Suppressor macrophage treated with lipopolysaccharide for 4 hours (primary cell): ENCODE data around the gene NSMCE1.
"Not testable (repeated sequence)": the region's sequence is repeated elsewhere in the genome, so short reads cannot be mapped to it uniquely, and the experiment has no call there.

ENCODE experiments used
- DNase-seq: peaks from one replicate; pipeline ENCODE4 v3.0.0-alpha.2; 2020

Gene NSMCE1

DNA sequence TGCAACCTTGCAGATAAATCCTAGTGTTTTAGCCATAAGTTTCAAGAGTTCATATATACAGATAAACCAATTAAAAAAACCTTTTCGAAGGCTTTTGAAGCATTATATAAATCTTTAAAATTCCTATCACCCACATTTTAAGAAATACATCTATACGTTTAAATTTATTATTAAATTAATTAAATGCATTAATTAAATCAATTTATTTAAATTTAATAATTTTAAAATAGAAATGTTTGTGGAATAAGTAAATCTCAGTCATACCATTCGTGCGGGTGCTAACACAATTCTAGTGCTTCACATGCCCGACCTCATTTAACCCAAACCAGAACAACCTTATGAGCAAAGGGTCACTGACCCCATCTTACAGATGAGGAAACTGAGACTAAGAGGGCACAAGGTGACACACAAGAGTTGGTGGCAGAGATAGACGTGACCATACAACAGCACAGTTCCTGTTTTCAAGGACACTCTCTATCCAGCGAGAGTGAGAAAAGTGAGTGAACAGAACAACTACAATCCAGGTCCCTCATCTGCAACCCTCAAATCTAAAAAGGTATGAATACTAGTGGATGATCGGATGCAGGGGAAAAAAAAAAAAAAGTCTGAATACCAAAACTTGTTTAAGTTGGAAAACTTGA lies 1.4 kb downstream of the NSMCE1 start:
- DNase-seq: peak; percentile 48

DNA sequence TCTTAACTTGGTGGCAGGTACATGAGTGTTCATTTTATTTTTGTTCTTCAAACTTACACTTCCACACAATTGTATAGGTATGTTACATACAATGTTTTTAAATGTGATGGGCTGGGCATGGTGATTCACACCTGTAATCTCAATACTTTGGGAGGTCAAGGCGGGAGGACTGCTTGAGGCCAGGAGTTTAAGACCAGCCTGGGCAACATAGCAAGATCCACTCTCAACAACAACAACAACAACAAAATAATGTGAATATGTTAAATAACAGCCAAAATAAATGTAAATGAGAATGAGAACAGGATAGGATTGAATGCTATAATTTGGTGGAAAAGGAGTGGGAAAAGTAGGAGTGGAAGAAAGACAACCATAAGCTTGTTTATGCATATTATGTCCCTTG lies 2.6 kb downstream of the NSMCE1 start:
- no peak for DNase-seq

DNA sequence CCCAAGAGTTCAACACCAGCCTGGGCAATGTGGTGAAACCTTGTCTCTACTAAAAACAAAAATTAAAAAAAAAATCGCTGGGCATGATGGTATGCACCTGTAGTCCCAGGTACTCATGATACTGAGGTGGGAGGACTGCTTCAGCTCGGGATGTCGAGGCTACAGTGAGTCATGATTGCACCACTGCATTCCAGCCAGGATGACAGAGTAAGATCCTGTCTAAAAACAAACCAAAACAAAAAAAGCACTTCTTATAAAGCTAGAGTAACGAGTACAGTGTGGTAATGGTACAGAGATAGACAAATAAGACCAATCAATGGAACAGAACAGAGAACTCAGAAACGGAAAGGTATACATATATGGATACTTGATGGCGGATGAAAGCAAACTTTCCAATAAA lies 4.4 kb downstream of the NSMCE1 start:
- DNase-seq: peak; percentile 44

DNA sequence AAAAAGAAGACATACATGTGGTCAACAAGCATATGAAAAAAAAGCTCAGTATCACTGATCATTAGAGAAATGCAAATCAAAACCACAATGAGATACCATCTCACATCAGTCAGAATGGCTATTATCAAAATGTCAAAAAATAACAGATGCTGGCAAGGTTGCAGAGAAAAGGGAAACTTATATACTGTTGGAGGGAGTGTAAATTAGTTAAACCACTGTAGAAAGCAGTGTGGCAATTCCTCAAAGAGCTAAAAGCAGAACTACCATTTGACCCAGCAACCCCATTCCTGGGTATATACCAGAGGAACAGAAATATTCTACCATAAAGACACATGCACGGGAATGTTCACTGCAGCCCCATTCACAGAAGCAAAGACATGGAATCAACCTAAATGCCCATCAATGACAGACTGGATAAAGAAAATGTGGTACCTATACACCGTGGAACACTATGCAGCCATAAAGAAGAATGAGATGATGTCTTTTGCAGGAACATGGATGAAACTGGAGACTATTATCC lies 5.6 kb downstream of the NSMCE1 start:
- DNase-seq: peak; percentile 52

DNA sequence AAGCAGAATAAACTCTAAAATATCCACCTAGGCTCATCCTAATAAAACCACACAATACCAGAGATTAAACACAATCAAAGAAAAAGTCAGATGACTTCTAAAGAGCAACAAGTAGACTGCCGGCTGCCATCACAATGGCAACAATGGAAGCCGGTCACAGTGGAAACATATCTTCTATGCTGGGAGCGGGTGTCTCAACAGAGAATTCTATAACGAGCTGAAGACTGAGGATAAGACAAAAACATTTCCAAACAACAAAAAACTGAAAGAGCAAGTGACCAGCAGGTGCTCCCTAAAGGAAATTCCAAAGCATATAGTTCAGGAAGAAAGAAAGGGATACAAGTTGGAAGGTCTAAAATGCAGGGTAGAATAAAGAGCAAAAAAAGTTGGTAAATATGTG lies 8.9 kb downstream of the NSMCE1 start:
- no peak for DNase-seq

DNA sequence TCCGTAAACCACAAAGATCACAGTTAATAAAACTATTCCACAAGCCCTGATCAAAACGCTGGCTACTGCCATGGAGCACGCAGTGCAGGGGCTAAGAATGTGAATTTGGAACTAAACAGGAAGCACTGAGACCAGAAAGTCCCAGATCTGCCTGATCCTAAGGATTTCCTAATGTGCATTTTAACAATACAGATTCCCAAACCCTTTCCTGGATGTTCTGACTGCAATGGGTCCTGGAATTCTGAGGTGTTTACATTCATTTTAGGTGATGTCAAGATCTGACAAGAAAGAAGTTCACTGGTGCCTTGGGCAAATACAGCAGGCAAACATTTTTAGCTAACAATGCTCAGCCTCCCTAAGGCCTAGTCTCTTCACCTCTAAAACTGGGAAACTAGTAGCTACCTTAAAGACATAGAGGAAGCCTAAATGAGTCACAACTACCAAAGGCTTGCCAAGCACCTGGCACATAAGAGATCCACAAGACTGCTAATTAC lies 10.3 kb downstream of the NSMCE1 start:
- DNase-seq: no peak

DNA sequence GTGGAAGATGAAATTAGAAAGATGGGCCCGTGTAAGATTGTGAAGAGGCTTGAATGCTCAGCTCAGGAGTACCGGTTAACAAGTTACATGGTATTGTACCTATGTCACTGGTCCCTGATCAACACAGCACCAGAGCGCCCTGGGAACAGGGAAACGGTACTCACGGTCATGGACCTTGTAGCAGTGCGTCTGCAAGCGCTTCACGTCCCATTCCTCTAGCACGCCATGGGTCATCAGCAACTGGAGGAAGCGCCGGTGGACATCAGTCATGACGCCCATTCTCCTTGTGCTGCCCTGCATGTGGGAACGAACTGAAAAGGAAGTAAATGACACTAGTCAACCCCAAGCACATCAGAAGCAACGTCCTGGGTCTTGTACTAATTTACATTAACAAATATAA lies 11.3 kb downstream of the NSMCE1 start:
- no peak for DNase-seq

DNA sequence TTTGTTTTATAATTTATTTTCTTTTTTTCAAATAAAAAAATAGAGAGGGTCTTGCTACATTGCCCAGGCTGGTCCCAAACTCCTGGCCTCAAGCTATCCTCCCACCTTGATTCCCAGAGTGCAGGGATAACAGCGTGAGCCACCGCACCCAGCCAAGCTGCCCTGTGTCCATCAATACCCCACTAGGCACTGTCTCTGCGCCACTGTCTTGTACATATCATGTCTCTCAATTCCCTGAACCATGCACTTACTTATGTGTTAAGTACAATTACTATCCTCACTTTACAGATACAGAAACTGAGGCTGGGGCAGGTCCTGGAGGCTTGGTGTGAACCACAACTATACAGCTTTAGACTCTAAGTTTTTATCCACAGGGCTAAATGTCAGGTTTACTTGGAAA lies 11.7 kb downstream of the NSMCE1 start:
- no peak for DNase-seq

DNA sequence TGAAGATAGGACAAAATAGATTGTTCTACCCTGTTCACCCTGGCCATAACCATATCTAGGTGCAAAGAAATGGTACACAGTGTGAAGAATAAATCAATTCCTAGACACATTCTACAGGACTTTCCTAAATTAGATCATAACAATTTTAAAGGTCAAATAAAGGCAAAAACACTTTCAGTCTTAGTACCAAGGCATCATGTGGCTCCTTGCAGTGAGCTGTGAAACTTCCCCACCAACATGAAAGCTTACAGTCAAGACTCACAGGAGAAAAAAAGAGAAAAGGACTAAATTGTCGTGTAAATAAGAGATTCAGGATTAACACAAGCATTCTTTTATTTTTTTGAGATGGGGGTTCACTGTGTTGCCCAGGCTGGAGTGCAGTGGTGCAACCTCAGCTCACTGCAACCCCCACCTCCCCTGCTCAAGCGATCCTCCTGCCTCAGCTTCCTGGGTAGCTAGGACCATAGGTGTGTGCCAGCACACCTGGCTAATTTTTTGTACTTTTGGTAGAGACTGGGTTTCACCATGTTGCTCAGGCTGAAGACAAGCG lies 14.2 kb downstream of the NSMCE1 start:
- peak; percentile 88 for DNase-seq

DNA sequence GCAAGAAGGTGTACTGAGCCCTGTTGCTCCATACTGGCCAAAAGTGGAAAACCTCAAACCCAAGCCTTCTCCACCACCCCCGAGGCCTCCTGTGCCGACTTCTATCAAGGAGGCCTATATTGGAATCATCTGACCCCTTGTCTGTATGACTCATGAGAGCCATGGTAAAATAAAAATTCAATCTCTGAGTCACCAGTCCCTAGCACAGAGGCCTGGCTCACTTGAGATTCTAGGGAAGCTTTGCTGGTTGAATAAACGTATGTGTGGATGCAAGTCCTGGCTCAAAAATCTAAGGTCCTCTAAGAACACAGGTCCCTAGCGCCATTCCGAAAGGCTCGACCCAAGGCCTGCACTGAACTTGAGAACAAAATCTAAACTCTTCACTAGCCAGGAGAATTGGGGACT lies 15.0 kb downstream of the NSMCE1 start:
- peak; percentile 87 for DNase-seq

DNA sequence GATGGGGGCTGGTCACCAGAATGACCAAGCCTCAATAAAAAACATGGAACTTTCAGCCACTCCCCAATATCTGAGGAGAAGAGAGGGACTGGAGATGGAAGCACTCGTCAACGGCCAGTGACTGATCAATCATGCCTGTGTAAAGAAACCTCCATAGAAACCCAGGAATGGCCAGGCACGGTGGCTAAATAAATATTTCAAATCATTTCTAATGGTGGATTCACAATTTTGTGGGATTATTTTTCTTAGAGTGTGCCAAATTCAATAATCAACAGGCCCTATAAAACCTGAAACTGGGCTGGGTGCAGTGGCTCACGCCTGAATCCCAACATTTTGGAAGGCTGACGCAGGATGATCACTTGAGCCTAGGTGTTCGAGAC lies 16.4 kb downstream of the NSMCE1 start:
- no peak for DNase-seq

DNA sequence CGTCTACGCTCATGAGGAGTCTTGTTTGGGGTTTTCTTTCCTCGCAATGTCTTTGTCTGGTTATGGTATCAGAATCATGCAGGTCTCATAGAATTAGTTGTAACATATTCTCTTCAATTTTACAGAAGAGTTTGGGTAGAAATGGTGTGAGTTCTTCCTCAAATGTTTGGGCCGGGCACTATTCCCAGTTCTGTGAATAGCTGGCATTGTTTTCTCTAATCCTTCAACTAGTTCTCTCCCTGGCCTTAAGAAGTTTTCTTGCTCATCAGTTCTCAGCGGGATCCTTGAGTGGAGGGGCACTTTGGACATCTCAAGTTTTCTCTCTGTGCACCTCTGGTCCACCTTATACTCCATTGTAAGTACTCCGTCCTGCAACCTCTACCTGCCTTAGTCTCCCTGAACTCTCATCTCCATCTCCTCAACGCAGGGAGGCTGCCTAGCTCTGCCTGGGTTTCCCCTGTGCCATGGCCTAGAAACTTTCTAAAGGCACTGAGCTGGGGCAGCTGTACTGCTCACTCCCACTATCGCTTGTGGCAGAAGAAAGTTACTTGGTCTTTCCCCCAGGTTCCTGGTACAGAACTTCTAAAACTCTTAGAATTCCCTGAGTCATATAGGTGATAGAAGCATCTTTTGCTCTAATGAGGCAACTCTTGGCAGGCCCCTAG lies 16.9 kb downstream of the NSMCE1 start:
- no peak for DNase-seq

DNA sequence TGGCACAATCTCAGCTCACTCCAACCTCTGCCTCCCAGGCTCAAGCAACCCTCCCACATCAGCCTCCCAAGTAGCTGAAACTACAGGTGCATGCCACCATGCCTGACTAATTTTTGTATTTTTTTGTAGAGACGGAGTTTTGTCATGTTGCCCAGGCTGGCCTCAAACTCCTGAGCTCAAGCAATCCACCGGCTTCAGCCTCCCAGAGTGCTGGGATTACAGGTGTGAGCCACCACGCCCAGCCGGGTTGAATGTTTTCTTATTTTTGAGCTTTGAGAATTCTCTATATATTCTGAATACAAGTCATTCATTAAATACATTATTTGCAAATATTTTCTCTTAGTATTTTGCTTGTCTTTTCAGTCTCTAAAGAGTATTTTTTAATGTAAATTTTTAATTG lies 19.7 kb downstream of the NSMCE1 start:
- DNase-seq: not testable (repeated sequence)

DNA sequence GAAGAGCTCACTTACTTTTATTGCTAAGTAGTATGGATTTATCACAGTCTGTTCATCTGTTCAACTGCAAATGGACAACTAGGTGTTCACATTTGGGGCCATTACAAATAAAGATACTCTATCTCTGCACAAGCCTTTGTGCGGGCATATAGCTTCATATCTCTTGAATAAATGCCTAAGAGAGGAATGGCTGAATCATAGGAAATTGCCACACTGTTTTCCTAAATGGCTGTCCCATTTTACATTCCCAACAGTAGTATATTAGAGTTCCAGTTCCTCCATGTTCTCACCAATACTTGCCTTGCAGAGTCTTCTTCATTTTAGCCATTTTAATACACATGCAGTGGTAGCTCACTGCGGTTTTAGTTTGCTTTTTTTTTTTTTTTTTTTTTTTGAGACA lies 20.5 kb downstream of the NSMCE1 start:
- no peak for DNase-seq

DNA sequence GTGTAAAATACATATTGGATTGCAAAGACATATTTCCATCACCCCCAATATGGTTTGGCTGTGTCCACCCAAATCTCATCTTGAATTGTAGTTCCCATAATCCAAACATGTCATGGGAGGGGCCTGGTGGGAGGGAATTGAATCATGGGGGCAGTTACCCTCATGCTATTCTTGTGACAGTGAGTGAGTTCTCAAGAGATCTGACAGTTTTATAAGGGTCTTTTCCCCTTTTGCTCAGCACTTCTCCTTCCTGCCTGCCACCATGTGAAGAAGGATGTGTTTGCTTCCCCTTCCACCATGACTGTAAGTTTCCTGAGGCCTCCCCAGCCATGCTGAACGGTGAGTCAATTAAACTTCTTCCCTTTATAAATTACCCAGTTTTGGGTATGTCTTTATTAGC lies 21.5 kb downstream of the NSMCE1 start:
- DNase-seq: peak; percentile 76

DNA sequence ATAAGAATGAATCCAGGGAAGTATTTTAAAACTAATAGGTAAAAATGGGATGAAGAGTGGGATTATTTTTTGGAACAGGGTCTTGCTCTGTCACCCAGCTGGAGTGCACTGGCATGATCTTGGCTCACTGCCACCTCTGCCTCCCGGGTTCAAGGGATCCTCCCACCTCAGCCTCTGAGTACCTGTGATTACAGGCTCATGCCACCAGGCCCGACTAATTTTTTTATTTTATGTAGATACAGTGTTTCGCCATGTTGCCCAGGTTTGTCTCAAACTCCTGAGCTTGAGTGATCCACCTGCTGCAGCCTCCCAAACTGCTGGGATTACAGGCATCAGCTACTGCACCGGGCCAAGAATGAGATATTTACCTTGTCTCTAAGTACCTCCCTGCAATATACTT lies 22.1 kb downstream of the NSMCE1 start:
- no peak for DNase-seq

DNA sequence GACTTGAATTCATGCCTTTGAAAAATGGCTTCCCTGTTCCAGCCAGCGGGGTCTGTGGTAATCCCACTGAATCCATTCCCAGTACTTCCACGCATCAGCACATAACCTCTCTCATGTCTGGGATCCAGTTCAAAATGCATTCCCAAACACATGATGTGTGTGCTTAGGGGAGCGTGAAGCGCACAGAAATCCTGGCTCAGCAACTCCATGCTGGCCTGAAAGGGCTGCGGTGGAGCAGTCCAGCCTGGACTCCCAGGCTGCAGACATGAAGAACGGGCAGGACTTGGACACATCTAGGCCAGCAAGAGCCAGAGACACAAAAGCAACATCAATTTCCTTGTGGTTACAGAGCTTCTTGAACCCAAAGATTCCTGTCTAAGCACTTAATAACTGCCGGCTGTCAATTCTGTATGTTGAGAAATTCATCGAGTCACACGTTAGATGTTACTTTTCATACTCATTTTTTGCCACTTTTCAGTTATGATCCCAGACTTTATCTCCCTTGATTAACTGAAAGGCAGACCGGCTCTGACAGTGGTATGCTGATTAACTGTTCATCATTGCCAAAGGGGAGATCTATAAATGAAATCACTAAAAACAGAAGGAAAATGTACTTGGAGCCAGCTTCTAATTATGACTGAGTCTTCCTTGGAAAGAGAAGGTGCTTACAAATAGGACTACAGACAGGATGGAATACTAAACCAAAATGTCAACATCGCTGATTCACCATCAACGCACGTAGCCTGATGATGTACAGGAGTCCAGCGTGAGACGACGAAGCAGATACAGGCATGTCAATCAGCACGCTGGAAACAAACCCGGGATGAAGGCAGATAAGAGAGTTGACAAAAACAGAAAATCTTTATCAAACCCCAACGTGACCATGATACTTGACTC lies 23.0 kb downstream of the NSMCE1 start:
- peak; percentile 25 for DNase-seq

DNA sequence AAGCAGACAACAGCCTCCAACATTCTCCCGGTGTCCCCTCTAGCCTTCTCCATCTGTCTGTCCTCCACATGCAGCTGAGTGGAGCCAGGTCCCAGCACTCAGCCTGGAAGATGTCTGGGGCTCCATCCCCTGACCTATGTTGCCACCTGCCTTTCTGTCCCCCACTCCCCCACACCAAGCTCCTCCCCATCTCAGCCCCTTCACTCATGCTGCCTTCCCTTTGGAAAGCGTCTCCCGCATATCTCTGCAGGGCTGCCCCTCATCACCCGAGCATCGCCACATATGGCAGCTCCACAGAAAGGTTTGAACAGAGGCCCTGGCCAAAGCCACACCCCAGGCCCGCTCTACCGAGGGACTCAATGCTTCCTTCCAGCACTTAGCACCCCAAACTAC lies 24.2 kb downstream of the NSMCE1 start:
- no peak for DNase-seq

DNA sequence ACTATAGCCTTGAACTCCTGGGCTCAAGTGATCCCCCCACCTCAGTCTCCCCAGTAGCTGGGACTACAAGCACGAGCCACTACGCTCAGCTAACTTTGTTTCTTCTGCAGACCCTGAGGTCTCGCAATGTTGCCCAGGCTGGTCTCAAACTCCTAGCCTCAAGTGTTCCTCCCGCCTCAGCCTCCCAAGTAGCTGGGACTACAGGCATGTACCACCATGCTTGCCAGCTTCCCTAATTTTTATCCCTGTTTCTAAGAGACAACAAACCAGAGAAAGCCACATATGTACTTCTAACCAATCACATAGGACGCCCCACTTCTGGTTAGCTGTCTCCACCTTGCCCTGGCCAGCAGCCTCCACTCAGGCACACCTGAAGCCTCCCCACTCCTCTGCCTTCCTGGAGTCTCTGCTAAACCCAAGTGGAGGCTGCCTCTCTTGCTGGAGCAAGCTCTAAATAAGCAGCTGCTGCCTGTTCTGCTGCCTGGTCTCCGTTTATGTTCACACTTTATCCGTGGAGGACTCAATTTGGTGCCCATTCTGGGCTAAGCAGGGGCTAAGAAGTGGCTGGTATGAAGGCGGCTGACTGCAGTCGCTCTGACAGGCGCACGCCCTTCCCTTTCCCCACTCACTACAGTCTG lies 24.7 kb downstream of the NSMCE1 start:
- DNase-seq: no peak

DNA sequence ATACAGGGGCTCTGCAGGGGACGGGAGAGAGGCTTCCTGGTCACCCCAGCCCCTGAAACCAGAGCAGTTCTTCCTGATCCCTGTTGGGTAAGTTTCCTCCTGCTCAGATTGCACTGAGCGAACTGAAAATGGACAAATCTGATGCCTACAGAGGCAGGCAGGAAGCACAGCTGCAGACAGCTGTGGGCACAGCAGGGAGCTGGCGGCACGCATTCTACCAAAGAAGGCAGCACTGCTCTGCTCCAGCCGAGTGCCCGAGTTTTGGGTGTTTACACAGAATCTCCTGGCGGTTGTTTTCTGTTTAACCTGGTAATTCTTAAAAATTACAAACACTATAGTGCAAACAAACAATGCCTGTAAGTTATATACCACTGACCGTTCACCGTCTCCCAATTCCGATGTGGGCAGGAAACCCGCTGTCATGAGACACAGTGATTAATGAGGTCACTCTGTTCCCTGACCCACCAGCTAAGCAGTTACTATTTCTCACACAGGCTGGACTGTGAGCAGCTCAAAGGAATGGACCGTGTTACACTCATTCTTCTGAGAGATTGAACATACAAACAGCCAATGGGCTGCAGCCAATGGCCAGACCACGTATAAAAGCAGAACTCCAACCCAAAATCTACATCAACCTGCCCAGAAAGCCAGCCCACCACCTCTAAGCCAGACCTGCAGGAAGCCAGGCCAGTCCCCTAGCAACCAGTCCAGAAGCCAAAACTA lies 25.5 kb downstream of the NSMCE1 start:
- DNase-seq: peak; percentile 85

DNA sequence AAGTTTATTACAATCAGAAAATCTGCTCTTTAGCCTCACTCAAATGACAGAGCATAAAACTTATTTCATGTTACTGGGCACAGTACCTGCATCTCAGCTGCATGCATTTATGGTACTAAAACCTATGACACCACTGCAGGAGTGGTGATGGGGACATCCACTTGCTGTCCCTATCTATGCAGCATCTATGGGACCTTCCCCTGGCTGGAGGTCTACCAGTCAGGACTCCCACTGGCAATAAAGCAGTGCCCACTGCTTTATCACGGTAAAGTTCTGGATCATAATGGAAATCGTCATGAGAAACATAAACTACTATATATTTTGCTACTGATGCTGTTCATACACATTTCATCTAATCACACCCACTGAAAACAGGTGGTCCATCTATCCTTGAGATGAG lies 26.2 kb downstream of the NSMCE1 start:
- no peak for DNase-seq

DNA sequence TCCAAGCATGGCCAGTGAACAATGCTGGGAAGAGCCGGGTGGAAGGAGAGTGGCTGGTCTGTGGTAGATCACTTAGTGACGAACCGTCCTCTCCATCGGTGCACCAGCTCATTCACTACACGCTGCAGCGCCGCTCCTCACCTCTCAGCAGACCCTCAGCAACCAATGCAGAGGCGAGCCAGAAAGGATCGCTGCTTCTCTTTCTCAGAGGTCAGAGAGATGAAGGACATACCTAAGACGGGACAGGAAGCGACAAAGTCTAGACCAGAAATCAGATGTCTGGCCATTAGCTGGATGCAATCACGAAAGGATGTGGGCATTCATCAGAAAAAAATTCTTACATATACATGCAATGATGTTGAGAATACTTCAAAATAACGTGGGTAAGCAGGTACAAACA lies 26.9 kb downstream of the NSMCE1 start:
- DNase-seq: no peak
